HEK293 (cell line): ENCODE data around the gene NPTXR.

ENCODE experiments used
- SETDB1 ChIP-seq: IDR thresholded peaks from one replicate; pipeline ENCODE4 v1.6.1; 2017; ENCODE audit warnings: mild to moderate bottlenecking, low read length, moderate library complexity, mixed read lengths; ENCODE audit not compliant: insufficient read length
- TCF7L2 ChIP-seq: IDR thresholded peaks from 2 replicates; pipeline ENCODE4 v1.6.1; 2011; ENCODE audit warnings: low read depth, mild to moderate bottlenecking, inconsistent platforms, low read length, moderate library complexity, borderline replicate concordance
- ZNF837 ChIP-seq: fragments of 450-650 bp; formaldehyde crosslinking; IDR thresholded peaks from 2 replicates; pipeline ENCODE4 v1.5.1; 2016; ENCODE audit warnings: missing biosample characterization, missing genetic modification characterization

- no peak for TF ChIP-seq SETDB1
- no peak for TF ChIP-seq TCF7L2
- no peak for TF ChIP-seq ZNF837 (tag by site-specific recombination)
Measured at GRCh38 chr22:38772623-38772873, 71.3 kb downstream of the NPTXR start.
